Thyroid gland (tissue), 4 donors: ENCODE measurements around the gene P2RY12. TPM values are rescaled to one million over a fixed set of nuclear protein-coding genes. Genes with fewer than 3 reads are reported as not detected.
A peak's percentile ranks its signal among the peaks of the same experiment; 100 is the strongest.

Source experiments
- DNase-seq, 2 donors: peaks; one replicate each; pipeline ENCODE4 v3.0.0-alpha.2; 2019
- H3K27ac ChIP-seq, 3 donors: fragments of 200-600 bp; sonication (generic); 1 replicate in 2 of 3; 2 replicates in 1 of 3; pipeline ENCODE4 v1.5.1; 2016 to 2019; ENCODE audit warnings: mild to moderate bottlenecking in 1 of 3, moderate library complexity in 1 of 3
- H3K27me3 ChIP-seq: fragments of 200-600 bp; sonication (generic); one replicate; pipeline ENCODE4 v1.5.1; 2019
- H3K36me3 ChIP-seq, 2 donors: fragments of 200-600 bp; sonication (generic); one replicate each; pipeline ENCODE4 v1.5.1; 2016 to 2019
- H3K4me1 ChIP-seq, 2 donors: fragments of 200-600 bp; sonication (generic); one replicate each; pipeline ENCODE4 v1.5.1; 2017 to 2019
- H3K4me3 ChIP-seq, 3 donors: fragments of 200-600 bp; sonication (generic); replicated peaks in 1 of 3; 1 replicate in 2 of 3; 2 replicates in 1 of 3; pipeline ENCODE4 v1.5.1; 2016; ENCODE audit warnings: mild to moderate bottlenecking in 1 of 3
- H3K9me3 ChIP-seq: fragments of 200-600 bp; sonication (generic); one replicate; pipeline ENCODE4 v1.5.1; 2017
- POLR2A ChIP-seq, 2 donors: fragments of 450-650 bp; IDR thresholded peaks; one replicate each; pipeline ENCODE4 v1.6.1; 2017; ENCODE audit warnings: antibody characterized with exemption in 2 of 2, mild to moderate bottlenecking in 2 of 2, moderate library complexity in 1 of 2
- WGBS, 2 donors: methylation state at CpG; one replicate each; pipeline ENCODE4 v1.1.5; 2017; 5-methylcytosine and 5-hydroxymethylcytosine counted together
- intact Hi-C: fragments of 100-400 bp; cut with DNase I; formaldehyde crosslinking; loops from one replicate; pipeline ENCODE4 v1.15.1; 2023
- total RNA-seq, 4 donors: library from RNA; depleted of rRNA; stranded (reverse); fragments of >200 nt; gene quantifications; one replicate each; pipeline ENCODE4 v1.2.3, GENCODE V29; 2016
- TF ChIP-seq, protein P1 (sequence below), 6 experiments: fragments of 200-600 bp in 3 of 6; fragments of 450-650 bp in 3 of 6; sonication (generic) in 3 of 6; IDR thresholded peaks; one replicate each; pipeline ENCODE4 v1.5.1; 2016 to 2019; ENCODE audit warnings: antibody characterized with exemption in 6 of 6, mild to moderate bottlenecking in 2 of 6, inconsistent platforms in 1 of 6, moderate library complexity in 1 of 6

The P2RY12 gene
- total RNA-seq, 4 donors from 2014 or later = 0.49 to 1.8 (median 1.1) TPM

DNA sequence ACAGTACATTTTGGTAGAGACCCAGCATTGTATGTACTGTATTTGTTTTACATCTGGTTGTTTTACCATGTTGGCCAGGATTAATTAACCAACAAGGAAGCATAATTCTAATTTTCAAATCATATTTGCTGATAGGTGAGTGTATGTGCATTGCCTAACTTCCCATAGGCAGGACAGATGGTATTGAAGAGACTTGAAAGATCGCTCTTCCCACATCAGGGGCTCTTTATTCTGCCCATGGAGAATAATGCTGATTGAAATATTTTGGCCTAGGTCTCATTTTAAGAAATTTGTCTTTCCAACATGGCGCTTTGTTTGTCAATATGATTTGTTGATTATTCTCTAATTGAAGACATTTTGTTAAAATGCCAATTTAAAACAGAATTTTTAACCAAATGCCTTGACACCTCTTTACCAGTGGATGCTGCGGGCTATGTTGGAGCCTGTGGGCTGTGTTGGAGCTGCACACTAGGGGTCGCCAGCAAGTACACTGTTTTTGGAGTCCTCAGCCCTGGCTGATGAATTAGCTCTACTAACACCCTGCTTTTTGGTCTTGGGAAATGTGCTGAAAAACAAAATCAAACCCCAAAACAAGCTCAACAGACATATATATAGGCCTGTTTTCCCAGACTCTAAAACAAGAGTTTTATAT is 5.3 kb downstream of the P2RY12 start:
- 73 to 77% methylated on average over 4 of the region's 4 CpGs for WGBS, 2 donors
- Histone ChIP-seq H3K36me3 (no peaks in the 10 kb centered on the region), H3K4me3 (no peak overlapping the region), H3K27me3 (no peaks in the 10 kb centered on the region), H3K9me3 (no peaks in the 10 kb centered on the region), H3K27ac (no peak overlapping the region), H3K4me1 (no peaks in the 10 kb centered on the region)
- intact Hi-C loops = no loop called here
- peak in 1 of 2 donors; percentile 3 for DNase-seq
- no peak for TF ChIP-seq POLR2A (IDR thresholded peaks at IDR 0.05)
- TF ChIP-seq, protein P1, sequence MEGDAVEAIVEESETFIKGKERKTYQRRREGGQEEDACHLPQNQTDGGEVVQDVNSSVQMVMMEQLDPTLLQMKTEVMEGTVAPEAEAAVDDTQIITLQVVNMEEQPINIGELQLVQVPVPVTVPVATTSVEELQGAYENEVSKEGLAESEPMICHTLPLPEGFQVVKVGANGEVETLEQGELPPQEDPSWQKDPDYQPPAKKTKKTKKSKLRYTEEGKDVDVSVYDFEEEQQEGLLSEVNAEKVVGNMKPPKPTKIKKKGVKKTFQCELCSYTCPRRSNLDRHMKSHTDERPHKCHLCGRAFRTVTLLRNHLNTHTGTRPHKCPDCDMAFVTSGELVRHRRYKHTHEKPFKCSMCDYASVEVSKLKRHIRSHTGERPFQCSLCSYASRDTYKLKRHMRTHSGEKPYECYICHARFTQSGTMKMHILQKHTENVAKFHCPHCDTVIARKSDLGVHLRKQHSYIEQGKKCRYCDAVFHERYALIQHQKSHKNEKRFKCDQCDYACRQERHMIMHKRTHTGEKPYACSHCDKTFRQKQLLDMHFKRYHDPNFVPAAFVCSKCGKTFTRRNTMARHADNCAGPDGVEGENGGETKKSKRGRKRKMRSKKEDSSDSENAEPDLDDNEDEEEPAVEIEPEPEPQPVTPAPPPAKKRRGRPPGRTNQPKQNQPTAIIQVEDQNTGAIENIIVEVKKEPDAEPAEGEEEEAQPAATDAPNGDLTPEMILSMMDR (IDR thresholded peaks at IDR 0.05) = peak in 1 of 6 experiments; percentile 23

DNA sequence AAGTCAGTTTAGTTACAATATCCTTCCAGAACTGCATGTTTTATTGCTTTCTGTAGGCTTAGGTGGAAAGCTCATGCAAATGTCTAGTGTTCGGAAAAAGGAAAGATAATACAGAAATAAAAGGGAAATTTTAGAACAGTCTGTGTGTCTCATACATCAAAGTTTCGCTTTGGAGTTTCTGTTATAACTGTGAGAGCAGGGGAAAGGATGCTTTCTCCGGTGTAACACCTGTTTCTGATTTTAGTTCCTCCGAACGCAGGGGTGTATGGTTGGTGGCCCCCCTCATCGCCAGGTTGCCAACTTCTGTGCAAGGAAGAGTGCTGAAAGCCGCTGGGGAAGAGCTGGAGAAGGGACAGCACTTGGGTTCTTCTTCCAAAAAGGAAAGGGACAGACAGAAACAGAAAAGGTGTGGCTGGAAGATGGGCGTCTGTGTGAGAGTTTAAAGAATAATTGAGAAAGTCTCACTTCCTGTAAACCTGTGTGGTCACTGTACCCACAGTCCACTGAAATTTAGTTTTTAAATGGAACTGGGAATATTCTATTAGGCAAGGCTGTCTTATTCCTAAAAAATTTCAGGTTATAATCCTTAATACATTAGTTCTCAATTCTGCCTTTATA is 6.7 kb downstream of the P2RY12 start:
- H3K4me1 ChIP-seq = no peaks in the 10 kb centered on the region
- no peak for DNase-seq
- no peak overlapping the region for H3K27ac ChIP-seq
- H3K27me3 ChIP-seq = no peaks in the 10 kb centered on the region
- intact Hi-C loops = no loop called here
- H3K4me3 ChIP-seq = no peak overlapping the region
- H3K9me3 ChIP-seq = no peaks in the 10 kb centered on the region
- WGBS, 2 donors = 87 to 91% methylated on average over 8 of the region's 8 CpGs
- H3K36me3 ChIP-seq = no peaks in the 10 kb centered on the region
- TF ChIP-seq, protein P1 (IDR thresholded peaks at IDR 0.05) = no peak
- TF ChIP-seq POLR2A (IDR thresholded peaks at IDR 0.05) = no peak

DNA sequence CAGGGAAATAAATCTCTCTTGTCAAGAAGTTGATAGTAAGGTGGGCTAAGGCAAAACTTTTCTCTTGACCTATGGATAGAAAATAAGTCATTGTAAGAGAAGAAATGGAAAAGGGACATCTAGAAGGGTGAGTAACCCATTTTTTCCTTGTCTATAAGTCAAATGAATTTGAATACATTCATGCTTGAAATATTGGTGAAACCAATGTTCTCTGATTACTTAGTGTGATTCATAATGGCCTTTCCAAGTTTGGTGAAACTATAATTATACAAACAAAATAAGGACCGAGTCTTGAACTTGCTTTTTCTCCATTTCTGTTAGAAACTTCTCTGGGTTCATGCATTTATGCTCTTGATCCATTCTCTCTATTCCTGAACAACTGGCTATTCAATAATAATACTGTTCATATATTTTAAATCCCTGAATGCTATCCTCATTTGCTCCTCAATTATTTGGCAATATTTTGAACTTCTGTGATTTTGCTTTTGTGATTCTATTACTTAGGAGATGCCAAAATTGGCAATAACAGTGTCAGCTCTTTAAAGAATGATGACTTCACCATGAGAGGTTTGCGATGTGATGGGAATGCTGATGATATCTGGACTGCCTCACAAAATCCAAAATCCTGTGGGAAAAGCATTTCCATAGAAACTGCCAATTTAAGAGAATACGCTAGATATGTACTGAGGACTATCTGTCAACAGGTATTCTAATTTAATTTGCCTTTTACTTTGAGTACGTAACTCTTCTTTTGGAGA is 12.3 kb downstream of the P2RY12 start:
- Histone ChIP-seq H3K4me1 (no peaks in the 10 kb centered on the region), H3K9me3 (no peaks in the 10 kb centered on the region), H3K4me3 (no peak overlapping the region), H3K27ac (no peak overlapping the region), H3K27me3 (no peaks in the 10 kb centered on the region), H3K36me3 (no peaks in the 10 kb centered on the region)
- DNase-seq = no peak
- TF ChIP-seq, protein P1 (IDR thresholded peaks at IDR 0.05) = no peak
- no peak for TF ChIP-seq POLR2A (IDR thresholded peaks at IDR 0.05)
- intact Hi-C loops = no loop called here
- 79 to 95% methylated on average over 4 of the region's 4 CpGs for WGBS, 2 donors

DNA sequence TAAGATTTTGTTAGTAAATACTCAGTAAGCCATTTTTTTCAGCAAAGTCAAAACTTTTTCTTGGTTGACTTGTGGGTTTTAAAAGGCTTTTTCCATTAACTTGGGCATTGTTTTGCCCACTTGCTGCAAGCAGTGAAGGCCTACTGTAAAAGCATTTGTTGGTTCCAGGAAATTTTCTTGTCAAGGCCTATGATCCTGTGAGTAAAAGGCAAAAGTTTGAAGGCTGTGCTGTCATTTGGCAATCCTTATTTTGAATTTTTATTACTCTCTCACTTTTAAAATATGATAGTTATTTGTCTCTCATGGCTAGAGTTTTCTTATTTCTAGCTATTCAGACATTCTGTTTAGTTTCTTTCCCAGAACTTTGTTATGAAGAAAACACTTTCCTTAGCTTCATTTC is 13.0 kb downstream of the P2RY12 start:
- Histone ChIP-seq H3K36me3 (no peaks in the 10 kb centered on the region), H3K27ac (no peak overlapping the region), H3K9me3 (no peaks in the 10 kb centered on the region), H3K27me3 (no peaks in the 10 kb centered on the region), H3K4me1 (no peaks in the 10 kb centered on the region), H3K4me3 (no peak overlapping the region)
- intact Hi-C loops = no loop called here
- DNase-seq = no peak
- TF ChIP-seq, protein P1 (IDR thresholded peaks at IDR 0.05) = no peak
- TF ChIP-seq POLR2A (IDR thresholded peaks at IDR 0.05) = no peak

DNA sequence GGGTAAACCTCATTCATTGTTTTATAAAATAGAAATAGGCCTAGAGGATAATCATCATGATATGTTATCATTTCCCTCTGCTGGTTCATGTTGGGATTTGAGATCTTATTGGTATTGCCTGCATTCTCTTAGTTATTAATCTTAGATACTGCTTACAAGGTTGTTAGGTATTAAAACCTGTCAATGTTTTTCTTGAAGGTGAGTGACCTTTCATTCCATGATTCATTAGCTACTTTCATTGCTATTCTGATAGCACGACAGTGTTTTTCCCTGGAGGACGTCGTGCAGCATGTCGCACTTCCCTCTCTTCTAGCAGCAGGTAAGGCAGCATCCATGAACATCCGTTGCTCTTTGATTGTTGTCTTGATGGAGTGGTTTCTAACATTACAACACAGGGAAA is 17.1 kb downstream of the P2RY12 start:
- Histone ChIP-seq H3K4me1 (no peaks in the 10 kb centered on the region), H3K9me3 (no peaks in the 10 kb centered on the region), H3K27me3 (no peaks in the 10 kb centered on the region), H3K27ac (no peak overlapping the region), H3K36me3 (no peaks in the 10 kb centered on the region), H3K4me3 (no peak overlapping the region)
- intact Hi-C loops = no loop called here
- no peak for TF ChIP-seq POLR2A (IDR thresholded peaks at IDR 0.05)
- TF ChIP-seq, protein P1 (IDR thresholded peaks at IDR 0.05) = no peak
- no peak for DNase-seq
- WGBS, 2 donors = 70 to 88% methylated on average over 5 of the region's 5 CpGs
